NB4 (cell line): ENCODE data around the gene PDE6B.

Source experiments
- DNase-seq: peaks from one replicate; pipeline ENCODE4 v3.0.0; 2010; ENCODE audit warnings: low read depth
- H3K4me3 ChIP-seq: one replicate; pipeline ENCODE4 v1.5.1; 2011; ENCODE audit warnings: mild to moderate bottlenecking, low read depth, low read length, moderate library complexity
- MYC ChIP-seq: IDR thresholded peaks from 2 replicates; pipeline ENCODE4 v1.6.1; 2011; ENCODE audit warnings: low read depth, low read length
- POLR2A ChIP-seq: IDR thresholded peaks from 2 replicates; pipeline ENCODE4 v1.6.1; 2011; ENCODE audit warnings: mild to moderate bottlenecking; ENCODE audit not compliant: insufficient read length; ENCODE audit errors: extremely low read depth
- TF ChIP-seq, protein P1 (sequence below): IDR thresholded peaks from 2 replicates; pipeline ENCODE4 v1.6.1; 2011; ENCODE audit warnings: low read depth, low read length
- TF ChIP-seq, protein P2 (sequence below): IDR thresholded peaks from one replicate; pipeline ENCODE4 v1.5.1; 2012; ENCODE audit warnings: low read depth, low read length

The PDE6B gene

DNA sequence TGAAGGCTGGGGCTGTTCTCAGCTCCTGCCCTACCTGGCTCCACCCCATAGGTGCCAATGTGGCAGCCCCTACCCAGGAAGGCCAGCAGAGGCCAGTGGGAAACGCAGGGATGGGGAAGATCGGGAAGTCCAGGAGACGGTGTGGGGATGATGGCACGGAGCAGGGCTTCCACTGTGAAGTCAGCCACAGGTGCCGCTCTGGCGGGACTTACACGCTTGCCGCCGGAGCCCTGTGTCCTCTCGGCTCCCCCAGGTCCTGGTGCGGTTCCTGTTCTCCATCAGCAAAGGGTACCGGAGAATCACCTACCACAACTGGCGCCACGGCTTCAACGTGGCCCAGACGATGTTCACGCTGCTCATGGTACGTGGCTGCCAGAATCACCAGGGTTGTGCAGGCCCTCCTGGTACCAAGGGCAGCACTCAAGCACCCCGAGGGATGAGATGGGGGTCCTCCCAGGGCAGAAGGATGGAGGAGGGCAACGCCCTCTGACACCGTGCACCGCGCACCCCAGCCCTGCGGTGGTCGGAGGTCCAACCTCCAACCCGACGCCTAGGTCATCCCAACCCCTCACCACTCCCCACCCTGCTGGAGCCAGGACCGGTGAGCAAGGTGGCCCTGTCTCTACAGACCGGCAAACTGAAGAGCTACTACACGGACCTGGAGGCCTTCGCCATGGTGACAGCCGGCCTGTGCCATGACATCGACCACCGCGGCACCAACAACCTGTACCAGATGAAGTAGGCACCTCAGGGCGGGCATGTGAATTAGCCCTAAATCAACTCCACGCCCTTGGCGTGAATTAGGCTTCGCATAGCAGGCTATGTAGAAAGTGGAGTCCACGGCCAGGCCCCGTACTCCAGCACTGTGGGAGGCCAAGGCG is 36.7 kb downstream of the PDE6B start:
- H3K4me3 ChIP-seq, result no peak overlapping the region
- TF ChIP-seq, protein P1, sequence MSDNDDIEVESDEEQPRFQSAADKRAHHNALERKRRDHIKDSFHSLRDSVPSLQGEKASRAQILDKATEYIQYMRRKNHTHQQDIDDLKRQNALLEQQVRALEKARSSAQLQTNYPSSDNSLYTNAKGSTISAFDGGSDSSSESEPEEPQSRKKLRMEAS, result no peak
- no peak for TF ChIP-seq POLR2A
- TF ChIP-seq, protein P2, sequence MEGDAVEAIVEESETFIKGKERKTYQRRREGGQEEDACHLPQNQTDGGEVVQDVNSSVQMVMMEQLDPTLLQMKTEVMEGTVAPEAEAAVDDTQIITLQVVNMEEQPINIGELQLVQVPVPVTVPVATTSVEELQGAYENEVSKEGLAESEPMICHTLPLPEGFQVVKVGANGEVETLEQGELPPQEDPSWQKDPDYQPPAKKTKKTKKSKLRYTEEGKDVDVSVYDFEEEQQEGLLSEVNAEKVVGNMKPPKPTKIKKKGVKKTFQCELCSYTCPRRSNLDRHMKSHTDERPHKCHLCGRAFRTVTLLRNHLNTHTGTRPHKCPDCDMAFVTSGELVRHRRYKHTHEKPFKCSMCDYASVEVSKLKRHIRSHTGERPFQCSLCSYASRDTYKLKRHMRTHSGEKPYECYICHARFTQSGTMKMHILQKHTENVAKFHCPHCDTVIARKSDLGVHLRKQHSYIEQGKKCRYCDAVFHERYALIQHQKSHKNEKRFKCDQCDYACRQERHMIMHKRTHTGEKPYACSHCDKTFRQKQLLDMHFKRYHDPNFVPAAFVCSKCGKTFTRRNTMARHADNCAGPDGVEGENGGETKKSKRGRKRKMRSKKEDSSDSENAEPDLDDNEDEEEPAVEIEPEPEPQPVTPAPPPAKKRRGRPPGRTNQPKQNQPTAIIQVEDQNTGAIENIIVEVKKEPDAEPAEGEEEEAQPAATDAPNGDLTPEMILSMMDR, result no peak
- no peak for TF ChIP-seq MYC
- DNase-seq, result no peak

DNA sequence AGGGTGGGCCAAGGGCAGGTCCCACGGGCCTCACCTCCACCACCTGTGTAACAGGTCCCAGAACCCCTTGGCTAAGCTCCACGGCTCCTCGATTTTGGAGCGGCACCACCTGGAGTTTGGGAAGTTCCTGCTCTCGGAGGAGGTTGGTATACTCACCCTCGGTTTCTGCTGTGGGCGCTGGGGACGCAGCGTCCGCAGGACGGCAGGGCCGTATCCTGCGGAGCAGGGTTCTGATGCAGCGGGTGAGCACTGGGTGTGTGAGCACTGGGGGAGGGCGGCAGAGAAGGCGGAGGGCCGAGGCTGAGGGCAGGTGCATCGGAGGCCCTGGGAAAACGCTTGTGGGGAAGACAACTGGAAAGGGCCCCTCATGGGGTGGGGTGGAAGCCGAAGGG is 37.7 kb downstream of the PDE6B start:
- TF ChIP-seq, protein P1, result no peak
- TF ChIP-seq, protein P2, result no peak
- TF ChIP-seq MYC (no peak), POLR2A (no peak)
- no peak overlapping the region for H3K4me3 ChIP-seq
- DNase-seq, result no peak

DNA sequence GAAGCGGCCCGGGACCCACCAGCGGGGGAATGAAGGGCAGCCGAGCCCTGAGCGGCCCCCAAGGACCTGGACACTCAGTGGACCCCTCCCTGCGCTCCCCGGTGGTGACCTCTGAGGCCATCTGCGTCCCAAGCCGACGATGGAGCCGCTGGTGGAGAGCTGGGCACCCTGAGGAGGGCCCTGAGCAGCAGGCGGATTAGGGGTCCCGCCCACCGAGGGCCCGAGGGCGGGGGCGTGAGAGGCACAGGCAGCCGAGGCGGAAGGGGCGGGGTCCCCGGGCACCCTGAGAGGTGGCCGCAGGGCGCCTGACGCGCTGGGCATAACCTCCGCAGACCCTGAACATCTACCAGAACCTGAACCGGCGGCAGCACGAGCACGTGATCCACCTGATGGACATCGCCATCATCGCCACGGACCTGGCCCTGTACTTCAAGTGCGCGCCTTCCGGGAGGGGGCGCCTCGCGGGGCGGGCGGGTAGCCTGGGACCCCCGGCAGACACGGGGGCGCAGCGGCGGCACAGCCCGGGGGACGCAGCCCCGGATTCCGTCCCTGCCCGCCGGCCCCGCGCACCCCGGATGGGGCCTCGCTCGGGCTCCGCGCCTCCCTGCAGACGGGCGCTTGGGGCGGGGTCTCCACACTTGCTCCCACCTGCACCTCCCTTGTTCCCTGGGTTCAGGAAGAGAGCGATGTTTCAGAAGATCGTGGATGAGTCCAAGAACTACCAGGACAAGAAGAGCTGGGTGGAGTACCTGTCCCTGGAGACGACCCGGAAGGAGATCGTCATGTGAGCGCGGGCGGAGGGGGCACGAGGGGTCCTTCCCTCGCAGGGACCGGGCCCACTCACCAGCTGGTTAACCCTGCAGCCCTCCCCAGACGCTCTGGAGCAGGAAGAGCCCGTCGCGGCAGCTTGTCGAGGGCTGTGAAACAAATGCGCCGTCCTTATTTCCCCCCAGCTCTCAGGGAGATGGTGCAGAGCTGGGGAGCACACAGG is 38.4 kb downstream of the PDE6B start:
- no peak overlapping the region for H3K4me3 ChIP-seq
- TF ChIP-seq POLR2A, result no peak
- TF ChIP-seq, protein P1, result no peak
- TF ChIP-seq, protein P2, result no peak
- no peak for TF ChIP-seq MYC
- DNase-seq, result peak; percentile 15

DNA sequence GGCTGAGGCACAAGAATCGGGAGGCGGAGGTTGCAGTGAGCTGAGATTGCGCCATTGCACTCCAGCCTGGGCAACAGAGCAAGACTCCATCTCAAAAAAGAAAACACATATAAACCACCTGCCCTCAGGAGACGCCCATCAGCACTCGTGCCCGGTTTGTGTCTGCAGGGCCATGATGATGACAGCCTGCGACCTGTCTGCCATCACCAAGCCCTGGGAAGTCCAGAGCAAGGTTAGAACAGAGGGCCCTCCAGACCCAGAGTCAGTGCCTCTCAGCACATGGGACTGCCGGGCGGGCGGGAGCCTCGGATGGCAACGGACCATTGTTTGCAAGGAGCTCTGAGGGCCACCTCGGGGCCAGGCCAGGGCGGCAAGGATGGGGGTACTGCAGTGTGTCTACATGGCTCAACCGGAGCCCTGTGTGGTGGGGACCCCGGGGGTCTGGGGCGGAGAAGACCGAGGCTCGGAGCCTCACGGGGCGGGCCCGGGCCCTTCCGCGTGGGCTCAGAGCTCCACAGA is 39.4 kb downstream of the PDE6B start:
- TF ChIP-seq, protein P1, result no peak
- no peak for TF ChIP-seq MYC
- TF ChIP-seq POLR2A, result no peak
- TF ChIP-seq, protein P2, result no peak
- H3K4me3 ChIP-seq, result no peak overlapping the region
- DNase-seq, result no peak

DNA sequence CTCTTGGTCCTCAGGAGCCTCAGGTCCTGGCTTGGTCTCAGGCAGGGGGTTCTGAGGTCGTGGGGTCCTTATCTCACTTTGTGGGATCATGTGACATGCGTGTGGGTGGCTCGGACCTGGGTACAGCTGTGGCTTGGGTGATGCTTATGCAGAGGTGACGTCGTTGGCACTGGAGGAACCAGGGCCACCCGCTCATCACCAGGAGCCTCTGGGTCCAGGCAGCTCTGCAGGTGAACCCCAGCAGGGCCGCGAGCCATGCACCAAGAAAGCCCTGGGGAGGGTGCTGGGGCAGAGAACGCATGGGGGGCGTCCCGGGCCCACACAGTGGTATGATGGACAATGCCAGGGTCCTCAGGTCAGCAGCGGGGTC is 40.0 kb downstream of the PDE6B start:
- no peak overlapping the region for H3K4me3 ChIP-seq
- TF ChIP-seq, protein P2, result no peak
- TF ChIP-seq, protein P1, result no peak
- TF ChIP-seq POLR2A (no peak), MYC (no peak)

More for the DNA sequence above, 40.0 kb downstream of the PDE6B start:
- DNase-seq, result no peak
